Neural cell (in vitro differentiated cells): ENCODE measurements around the gene SNX20. TPM values are rescaled to one million over a fixed set of nuclear protein-coding genes. Genes with fewer than 3 reads are reported as not detected.

Experiments
- H2AFZ ChIP-seq: fragments of 200-600, 300-800 bp; sonication (generic), shearing (Covaris generic); 2 replicates; pipeline ENCODE4 v1.6.0; 2014; ENCODE audit warnings: low read depth, mild to moderate bottlenecking, antibody characterized with exemption, low read length, moderate library complexity
- H3F3A ChIP-seq: fragments of 200-600 bp; shearing (Covaris generic); 2 replicates; pipeline ENCODE4 v1.6.1; 2016; ENCODE audit warnings: mild to moderate bottlenecking, moderate library complexity, mixed read lengths, antibody characterized with exemption, low read length; ENCODE audit not compliant: insufficient read depth, poor library complexity, severe bottlenecking
- H3K27ac ChIP-seq: fragments of 200-600, 300-800 bp; sonication (generic), shearing (Covaris generic); 2 replicates; pipeline ENCODE4 v1.5.1; 2014; ENCODE audit warnings: mild to moderate bottlenecking, low read length, moderate library complexity
- H3K27me3 ChIP-seq: fragments of 300-800, 200-600 bp; sonication (generic), shearing (Covaris generic); 2 replicates; pipeline ENCODE4 v1.6.0; 2014; ENCODE audit warnings: mild to moderate bottlenecking, low read depth, low read length, moderate library complexity; ENCODE audit not compliant: insufficient read depth
- H3K36me3 ChIP-seq: fragments of 300-800, 200-600 bp; sonication (generic), shearing (Covaris generic); 2 replicates; pipeline ENCODE4 v1.5.1; 2014; ENCODE audit warnings: mild to moderate bottlenecking, antibody characterized with exemption, low read length, moderate library complexity; ENCODE audit not compliant: insufficient read depth
- H3K4me2 ChIP-seq: fragments of 300-800, 200-600 bp; sonication (generic), shearing (Covaris generic); 2 replicates; pipeline ENCODE4 v1.6.0; 2014; ENCODE audit warnings: mild to moderate bottlenecking, low read length
- H3K4me3 ChIP-seq: fragments of 300-800, 200-600 bp; sonication (generic), shearing (Covaris generic); 2 replicates; pipeline ENCODE4 v1.5.1; 2014; ENCODE audit warnings: mild to moderate bottlenecking, low read length, moderate library complexity
- H3K79me2 ChIP-seq: fragments of 200-600 bp; shearing (Covaris generic); replicated peaks from 2 replicates; pipeline ENCODE4 v1.6.0; 2014; ENCODE audit warnings: mild to moderate bottlenecking, low read length, moderate library complexity; ENCODE audit not compliant: insufficient read depth
- H3K9ac ChIP-seq: fragments of 300-800, 200-600 bp; sonication (generic), shearing (Covaris generic); 2 replicates; pipeline ENCODE4 v1.6.1; 2016; ENCODE audit warnings: mild to moderate bottlenecking, low read length, mixed read lengths
- H3K9me2 ChIP-seq: fragments of 200-600 bp; shearing (Covaris generic); 2 replicates; pipeline ENCODE4 v1.6.1; 2016; ENCODE audit warnings: mild to moderate bottlenecking, low read length, mixed read lengths; ENCODE audit not compliant: insufficient read depth
- H3K9me3 ChIP-seq: fragments of 200-600, 300-800 bp; sonication (generic), shearing (Covaris generic); 2 replicates; pipeline ENCODE4 v1.6.1; 2016; ENCODE audit warnings: mild to moderate bottlenecking, mixed run types, low read length, moderate library complexity, mixed read lengths
- H4K20me1 ChIP-seq: fragments of 200-600 bp; shearing (Covaris generic); 2 replicates; pipeline ENCODE4 v1.6.1; 2016; ENCODE audit warnings: mild to moderate bottlenecking, mixed run types; ENCODE audit not compliant: insufficient read depth
- EP300 ChIP-seq: fragments of 450-650 bp; conservative IDR thresholded peaks from 2 replicates; pipeline ENCODE4 v1.6.1; 2014; ENCODE audit warnings: antibody characterized with exemption, mild to moderate bottlenecking, moderate library complexity; ENCODE audit not compliant: poor library complexity, severe bottlenecking
- EZH2 ChIP-seq: fragments of 200-600, 300-800 bp; shearing (Covaris generic), sonication (generic); IDR thresholded peaks from 2 replicates; pipeline ENCODE4 v1.6.1; 2014; ENCODE audit warnings: antibody characterized with exemption, low read length, borderline replicate concordance, mild to moderate bottlenecking; ENCODE audit not compliant: insufficient read depth, poor library complexity, severe bottlenecking
- MXI1 ChIP-seq: fragments of 450-650 bp; conservative IDR thresholded peaks from 2 replicates; pipeline ENCODE4 v1.6.1; 2014; ENCODE audit warnings: antibody characterized with exemption, mild to moderate bottlenecking; ENCODE audit not compliant: poor library complexity, severe bottlenecking
- POLR2AphosphoS5 ChIP-seq: IDR thresholded peaks from 2 replicates; pipeline ENCODE4 v1.6.1; 2012
- RAD21 ChIP-seq: fragments of 450-650 bp; conservative IDR thresholded peaks from 2 replicates; pipeline ENCODE4 v1.6.1; 2014; ENCODE audit warnings: antibody characterized with exemption, mild to moderate bottlenecking, moderate library complexity
- SMC3 ChIP-seq: fragments of 450-650 bp; conservative IDR thresholded peaks from 2 replicates; pipeline ENCODE4 v1.6.1; 2014; ENCODE audit warnings: antibody characterized with exemption, mild to moderate bottlenecking, moderate library complexity; ENCODE audit not compliant: poor library complexity
- TAF1 ChIP-seq: IDR thresholded peaks from 2 replicates; pipeline ENCODE4 v1.6.1; 2012; ENCODE audit warnings: low read depth
- polyA plus RNA-seq: library from polyadenylated mRNA; depleted of rRNA; stranded (reverse); fragments of >200 nt; gene quantifications from 2 replicates; pipeline ENCODE4 v1.2.3, GENCODE V29; 2014
- TF ChIP-seq, protein P1 (sequence below): fragments of 450-650 bp; IDR thresholded peaks from 2 replicates; pipeline ENCODE4 v1.5.1; 2014; ENCODE audit warnings: antibody characterized with exemption, mild to moderate bottlenecking, moderate library complexity; ENCODE audit not compliant: poor library complexity, severe bottlenecking
- TF ChIP-seq, protein P2 (sequence below): IDR thresholded peaks from 2 replicates; pipeline ENCODE4 v1.6.1; 2012; ENCODE audit warnings: borderline replicate concordance

Gene SNX20
- polyA plus RNA-seq, 1 donor from 2014 or later: not detected

DNA sequence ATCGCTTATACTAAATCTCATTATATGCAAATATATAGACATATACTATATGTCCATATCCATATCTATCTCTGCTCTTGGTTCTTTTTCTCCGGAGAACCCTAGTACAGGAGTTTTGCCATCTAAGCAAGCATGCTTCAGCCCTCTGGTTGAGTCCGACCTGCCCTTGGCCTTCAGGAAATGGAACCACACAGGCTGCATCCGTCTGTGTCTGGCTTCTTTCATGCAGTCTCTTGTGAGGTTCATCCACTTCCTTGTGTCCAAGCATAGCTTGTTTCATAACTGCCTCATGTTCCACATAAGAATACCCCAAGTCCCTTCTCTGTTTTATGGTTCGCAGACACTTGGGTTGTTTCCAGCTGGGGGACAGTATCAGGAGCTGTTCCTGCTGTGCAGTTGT lies 16.8 kb downstream of the SNX20 start:
- H3K9ac ChIP-seq: no peak overlapping the region
- H3K27ac ChIP-seq: no peak overlapping the region
- H3K9me2 ChIP-seq: no peaks in the 10 kb centered on the region

DNA sequence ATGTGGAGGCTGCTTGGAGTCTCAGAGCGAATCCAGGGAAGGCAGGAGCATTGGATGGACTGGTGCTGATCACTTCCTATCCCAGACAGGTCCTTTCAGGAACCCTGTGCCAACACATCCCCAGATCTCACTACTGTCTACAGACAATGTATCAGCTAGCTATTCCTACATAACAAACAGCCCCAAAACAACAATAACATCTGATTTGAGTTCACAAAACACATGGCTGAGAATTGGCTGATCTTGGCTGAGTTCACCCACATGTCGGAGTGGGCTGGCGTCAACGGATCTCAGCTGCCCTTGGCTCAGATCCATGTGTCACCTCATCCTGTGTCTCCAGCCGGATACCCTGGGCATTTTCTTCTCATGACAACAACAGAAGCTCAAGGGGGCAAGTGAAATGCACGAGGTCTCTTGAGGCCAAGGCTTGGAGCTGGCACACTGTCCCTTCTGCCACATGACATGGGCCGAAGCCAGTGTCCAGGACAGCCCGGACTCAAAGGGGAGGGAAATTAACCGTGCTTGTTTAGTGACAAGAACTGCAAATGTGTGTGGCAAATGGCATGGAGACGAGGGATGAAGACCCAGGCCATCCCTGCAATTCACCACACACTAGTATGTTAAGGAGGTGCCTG lies 18.7 kb downstream of the SNX20 start:
- Histone ChIP-seq H3F3A (no peaks in the 10 kb centered on the region), H3K4me3 (no peak overlapping the region), H3K79me2 (no peaks in the 10 kb centered on the region), H3K4me2 (no peak overlapping the region), H3K36me3 (no peaks in the 10 kb centered on the region), H3K27me3 (no peaks in the 10 kb centered on the region), H3K27ac (no peak overlapping the region), H3K9ac (no peak overlapping the region), H3K9me3 (no peaks in the 10 kb centered on the region), H2AFZ (no peak overlapping the region), H4K20me1 (no peaks in the 10 kb centered on the region), H3K9me2 (no peaks in the 10 kb centered on the region)
- TF ChIP-seq EP300 (no peak), POLR2AphosphoS5 (no peak), TAF1 (no peak), RAD21 (no peak), MXI1 (no peak), SMC3 (no peak), EZH2 (no peak)
- TF ChIP-seq, protein P1, sequence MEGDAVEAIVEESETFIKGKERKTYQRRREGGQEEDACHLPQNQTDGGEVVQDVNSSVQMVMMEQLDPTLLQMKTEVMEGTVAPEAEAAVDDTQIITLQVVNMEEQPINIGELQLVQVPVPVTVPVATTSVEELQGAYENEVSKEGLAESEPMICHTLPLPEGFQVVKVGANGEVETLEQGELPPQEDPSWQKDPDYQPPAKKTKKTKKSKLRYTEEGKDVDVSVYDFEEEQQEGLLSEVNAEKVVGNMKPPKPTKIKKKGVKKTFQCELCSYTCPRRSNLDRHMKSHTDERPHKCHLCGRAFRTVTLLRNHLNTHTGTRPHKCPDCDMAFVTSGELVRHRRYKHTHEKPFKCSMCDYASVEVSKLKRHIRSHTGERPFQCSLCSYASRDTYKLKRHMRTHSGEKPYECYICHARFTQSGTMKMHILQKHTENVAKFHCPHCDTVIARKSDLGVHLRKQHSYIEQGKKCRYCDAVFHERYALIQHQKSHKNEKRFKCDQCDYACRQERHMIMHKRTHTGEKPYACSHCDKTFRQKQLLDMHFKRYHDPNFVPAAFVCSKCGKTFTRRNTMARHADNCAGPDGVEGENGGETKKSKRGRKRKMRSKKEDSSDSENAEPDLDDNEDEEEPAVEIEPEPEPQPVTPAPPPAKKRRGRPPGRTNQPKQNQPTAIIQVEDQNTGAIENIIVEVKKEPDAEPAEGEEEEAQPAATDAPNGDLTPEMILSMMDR: no peak
- TF ChIP-seq, protein P2, sequence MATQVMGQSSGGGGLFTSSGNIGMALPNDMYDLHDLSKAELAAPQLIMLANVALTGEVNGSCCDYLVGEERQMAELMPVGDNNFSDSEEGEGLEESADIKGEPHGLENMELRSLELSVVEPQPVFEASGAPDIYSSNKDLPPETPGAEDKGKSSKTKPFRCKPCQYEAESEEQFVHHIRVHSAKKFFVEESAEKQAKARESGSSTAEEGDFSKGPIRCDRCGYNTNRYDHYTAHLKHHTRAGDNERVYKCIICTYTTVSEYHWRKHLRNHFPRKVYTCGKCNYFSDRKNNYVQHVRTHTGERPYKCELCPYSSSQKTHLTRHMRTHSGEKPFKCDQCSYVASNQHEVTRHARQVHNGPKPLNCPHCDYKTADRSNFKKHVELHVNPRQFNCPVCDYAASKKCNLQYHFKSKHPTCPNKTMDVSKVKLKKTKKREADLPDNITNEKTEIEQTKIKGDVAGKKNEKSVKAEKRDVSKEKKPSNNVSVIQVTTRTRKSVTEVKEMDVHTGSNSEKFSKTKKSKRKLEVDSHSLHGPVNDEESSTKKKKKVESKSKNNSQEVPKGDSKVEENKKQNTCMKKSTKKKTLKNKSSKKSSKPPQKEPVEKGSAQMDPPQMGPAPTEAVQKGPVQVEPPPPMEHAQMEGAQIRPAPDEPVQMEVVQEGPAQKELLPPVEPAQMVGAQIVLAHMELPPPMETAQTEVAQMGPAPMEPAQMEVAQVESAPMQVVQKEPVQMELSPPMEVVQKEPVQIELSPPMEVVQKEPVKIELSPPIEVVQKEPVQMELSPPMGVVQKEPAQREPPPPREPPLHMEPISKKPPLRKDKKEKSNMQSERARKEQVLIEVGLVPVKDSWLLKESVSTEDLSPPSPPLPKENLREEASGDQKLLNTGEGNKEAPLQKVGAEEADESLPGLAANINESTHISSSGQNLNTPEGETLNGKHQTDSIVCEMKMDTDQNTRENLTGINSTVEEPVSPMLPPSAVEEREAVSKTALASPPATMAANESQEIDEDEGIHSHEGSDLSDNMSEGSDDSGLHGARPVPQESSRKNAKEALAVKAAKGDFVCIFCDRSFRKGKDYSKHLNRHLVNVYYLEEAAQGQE: no peak

More for the DNA sequence above, 16.8 kb downstream of the SNX20 start:
- Histone ChIP-seq H4K20me1 (no peaks in the 10 kb centered on the region), H3K27me3 (no peaks in the 10 kb centered on the region), H3F3A (no peaks in the 10 kb centered on the region), H3K79me2 (no peaks in the 10 kb centered on the region), H2AFZ (no peak overlapping the region), H3K36me3 (no peaks in the 10 kb centered on the region), H3K4me3 (no peak overlapping the region), H3K9me3 (no peaks in the 10 kb centered on the region), H3K4me2 (no peak overlapping the region)
- TF ChIP-seq, protein P1: no peak
- TF ChIP-seq, protein P2: no peak
- TF ChIP-seq MXI1 (no peak), TAF1 (no peak), RAD21 (no peak), POLR2AphosphoS5 (no peak), EP300 (no peak), SMC3 (no peak), EZH2 (no peak)
